K562 (cell line): ENCODE measurements around the gene USH2A. TPM values are rescaled to one million over a fixed set of nuclear protein-coding genes. Genes with fewer than 3 reads are reported as not detected.
A peak's percentile ranks its signal among the peaks of the same experiment; 100 is the strongest.

ENCODE experiments used
- ATAC-seq: fragments of 200-7000 bp; cut with Tn5 transposase; 3 replicates; pipeline ENCODE4 v1.9.1; 2020; ENCODE audit warnings: moderate library complexity
- BruUV-seq: library from RNA; stranded (reverse); fragments of 400-500 nt; replicated peaks from 2 replicates; lab custom pipeline; 2021; lab: Mats Ljungman, UMichigan
- CTCF ChIA-PET: fragments of 300-600 bp; formaldehyde crosslinking; extraction: SDS; loops from one replicate; lab custom pipeline; 2021; ENCODE audit warnings: low intra/inter-chr PET ratio; lab: Yijun Ruan, JAX
- POLR2A ChIA-PET: fragments of 300-600, 350-650 bp; sonication (Branson Sonifier 250); formaldehyde crosslinking; extraction: SDS; loops from one replicate; lab custom pipeline; 2021; ENCODE audit warnings: antibody characterized with exemption, inconsistent platforms; lab: Yijun Ruan, JAX
- DNase-seq, 4 experiments: peaks; one replicate each; pipeline versions ENCODE4 v3.0.0 to v3.0.0-alpha.2; 2011 to 2018; ENCODE audit warnings: low spot score in 3 of 4, mixed read lengths in 3 of 4; ENCODE audit errors: extremely low read depth in 1 of 4
- FAIRE-seq: peaks from 2 replicates; lab custom pipeline; 2011; peaks lifted over from hg19 to GRCh38; lab: Jason Lieb, UNC
- H2AFZ ChIP-seq: 2 replicates; pipeline ENCODE4 v1.6.0; 2011; ENCODE audit warnings: low read depth, low read length, control low read depth, inconsistent platforms
- H3K27ac ChIP-seq: fragments of 200-600 bp; 3 replicates; pipeline ENCODE4 v1.8.0; 2011; ENCODE audit warnings: low read depth, mild to moderate bottlenecking, control low read depth, inconsistent platforms, low read length, moderate library complexity, mixed read lengths; ENCODE audit errors: extremely low read depth
- H3K27me3 ChIP-seq, 2 experiments: fragments of 300-600 bp in 1 of 2; 2 replicates in 1 of 2; 3 replicates in 1 of 2; pipeline versions ENCODE4 v1.6.0 to v1.8.0; 2011; ENCODE audit warnings: inconsistent platforms in 2 of 2, low read length in 2 of 2, mild to moderate bottlenecking in 1 of 2, mixed read lengths in 1 of 2, moderate library complexity in 1 of 2; ENCODE audit not compliant: control insufficient read depth in 2 of 2, insufficient read depth in 2 of 2
- H3K36me3 ChIP-seq: fragments of 300-600 bp; 3 replicates; pipeline ENCODE4 v1.8.0; 2011; ENCODE audit warnings: mild to moderate bottlenecking, low read length, inconsistent platforms; ENCODE audit not compliant: control insufficient read depth, insufficient read depth
- H3K4me1 ChIP-seq, 2 experiments: fragments of 200-600 bp in 1 of 2; replicated peaks in 1 of 2; 2 replicates in 1 of 2; 3 replicates in 1 of 2; pipeline versions ENCODE4 v1.5.1 to v1.8.0; 2011; ENCODE audit warnings: inconsistent platforms in 2 of 2, low read length in 2 of 2, mild to moderate bottlenecking in 1 of 2, mixed read lengths in 1 of 2, moderate library complexity in 1 of 2; ENCODE audit not compliant: control insufficient read depth in 2 of 2, insufficient read depth in 2 of 2
- H3K4me2 ChIP-seq: 2 replicates; pipeline ENCODE4 v1.6.1; 2011; ENCODE audit warnings: low read length, control low read depth, inconsistent platforms, mixed read lengths; ENCODE audit not compliant: insufficient read depth
- H3K4me3 ChIP-seq: fragments of 200-600 bp; sonication (generic), shearing (Covaris generic); 2 replicates; pipeline ENCODE4 v1.5.1; 2016; ENCODE audit warnings: control low read depth, inconsistent platforms
- H3K79me2 ChIP-seq: fragments of 200-600 bp; 3 replicates; pipeline ENCODE4 v1.8.0; 2011; ENCODE audit warnings: low read length, inconsistent platforms; ENCODE audit not compliant: control insufficient read depth, insufficient read depth
- H3K9ac ChIP-seq, 2 experiments: 2 replicates each; pipeline versions ENCODE4 v1.6.0 to v1.6.1; 2011; ENCODE audit warnings: low read depth in 2 of 2, low read length in 2 of 2, control low read depth in 1 of 2, inconsistent platforms in 1 of 2, mild to moderate bottlenecking in 1 of 2, mixed read lengths in 1 of 2; ENCODE audit not compliant: insufficient read depth in 1 of 2
- H3K9me1 ChIP-seq: one replicate; pipeline ENCODE4 v1.6.0; 2011; ENCODE audit warnings: inconsistent platforms, mild to moderate bottlenecking, low read length, moderate library complexity; ENCODE audit not compliant: control insufficient read depth, insufficient read depth
- H3K9me3 ChIP-seq: replicated peaks from 2 replicates; pipeline ENCODE4 v1.5.1; 2011; ENCODE audit warnings: low read depth, low read length, inconsistent platforms; ENCODE audit not compliant: control insufficient read depth, insufficient read depth
- H4K20me1 ChIP-seq: replicated peaks from 2 replicates; pipeline ENCODE4 v1.6.1; 2011; ENCODE audit warnings: low read length, inconsistent platforms, mixed read lengths; ENCODE audit not compliant: control insufficient read depth, insufficient read depth
- BCOR ChIP-seq: fragments of 450-650 bp; IDR thresholded peaks from 2 replicates; pipeline ENCODE4 v1.6.1; 2016
- KDM2B ChIP-seq: fragments of 250-450 bp; sonication (Bioruptor Pico); IDR thresholded peaks from 2 replicates; pipeline ENCODE4 v1.8.0; 2021; ENCODE audit warnings: mild to moderate bottlenecking, moderate library complexity
- MAFG ChIP-seq: fragments of 450-650 bp; conservative IDR thresholded peaks from 2 replicates; pipeline ENCODE4 v1.6.1; 2016; ENCODE audit warnings: missing genetic modification characterization, missing compliant biosample characterization
- PCBP2 ChIP-seq: fragments of 200-400 bp; formaldehyde crosslinking; IDR thresholded peaks from 2 replicates; pipeline ENCODE4 v1.6.1; 2018; ENCODE audit warnings: low read length, low read depth, mild to moderate bottlenecking, moderate library complexity; ENCODE audit not compliant: poor library complexity, severe bottlenecking
- POLR2A ChIP-seq: fragments of 450-650 bp; conservative IDR thresholded peaks from 2 replicates; pipeline ENCODE4 v1.6.1; 2016
- POU5F1 ChIP-seq: fragments of 150-350 bp; IDR thresholded peaks from 2 replicates; pipeline ENCODE4 v1.6.1; 2014; ENCODE audit warnings: borderline replicate concordance, low read length, low read depth, mild to moderate bottlenecking; ENCODE audit not compliant: partially characterized antibody
- RBM22 ChIP-seq: fragments of 200-400 bp; formaldehyde crosslinking; IDR thresholded peaks from 2 replicates; pipeline ENCODE4 v1.6.1; 2018; ENCODE audit warnings: low read length, low read depth; ENCODE audit not compliant: poor library complexity, severe bottlenecking
- RUNX1 ChIP-seq: sonication (generic); IDR thresholded peaks from 2 replicates; pipeline ENCODE4 v1.6.1; 2016; ENCODE audit warnings: antibody characterized with exemption, low read depth
- STAT5B ChIP-seq: fragments of 250-450 bp; sonication (Bioruptor Pico); IDR thresholded peaks from 2 replicates; pipeline ENCODE4 v1.8.0; 2021; ENCODE audit warnings: mild to moderate bottlenecking, inconsistent platforms
- ZNF316 ChIP-seq: fragments of 450-650 bp; IDR thresholded peaks from 2 replicates; pipeline ENCODE4 v1.6.1; 2016
- WGBS: fragments of 100-300 bp; shearing (Covaris generic); methylation state at CpG from one replicate; pipeline ENCODE4 v1.1.6; 2016; ENCODE audit warnings: low coverage, mixed read lengths; ENCODE audit not compliant: insufficient coverage; ENCODE audit errors: missing lambda C conversion rate; 5-methylcytosine and 5-hydroxymethylcytosine counted together
- in situ Hi-C: fragments of 300-500 bp; cut with MboI; formaldehyde crosslinking; loops from 4 replicates; pipeline ENCODE4 v1.15.0; 2018; ENCODE audit warnings: inconsistent platforms, mixed read lengths
- intact Hi-C: fragments of 100-400 bp; cut with micrococcal nuclease; formaldehyde crosslinking; loops from 2 replicates; pipeline ENCODE4 v1.14.2; 2022
- polyA plus RNA-seq, 8 experiments: library from polyadenylated mRNA; depleted of rRNA in 4 of 8; stranded (reverse) in 5 of 8; unstranded in 3 of 8; fragments of >200 nt; fragmentation: Nextera tagmentation in 2 of 8; fragmentation: Illumina TruSeq in 1 of 8; extraction: Ambion mirVana in 2 of 8; extraction: Trizol in 1 of 8; gene quantifications; 2 replicates each; pipeline versions ENCODE4 v1.2.1 to v1.2.3, GENCODE V29; 2011 to 2014; ENCODE audit warnings: inconsistent platforms in 1 of 8, missing spikeins in 1 of 8
- total RNA-seq, 7 experiments: library from RNA; depleted of rRNA in 6 of 7; stranded (reverse); fragments of >200 nt in 6 of 7; fragmentation: Illumina TruSeq in 2 of 7; extraction: Trizol in 2 of 7; gene quantifications; 2 replicates each; pipeline versions ENCODE4 v1.2.1 to v1.2.3, GENCODE V29; 2011 to 2021; ENCODE audit warnings: low replicate concordance in 1 of 7

Gene USH2A
- total and polyA plus RNA-seq, 9 of the 15 experiments (the other 6 are each of a cell fraction or from before 2014, with no cell fraction given): under 0.01 TPM; not detected in 7

- in situ Hi-C loops: no loop called here
- no peaks in the 10 kb centered on the region for H3K36me3 ChIP-seq
- ChIA-PET POLR2A (no interaction called here), CTCF (no interaction called here)
- WGBS: 0% methylated on average over 5 of the region's 5 CpGs
- H2AFZ ChIP-seq: no peak overlapping the region
- H3K27ac ChIP-seq: no peak overlapping the region
- no peak overlapping the region for H3K9ac ChIP-seq
- H3K79me2 ChIP-seq: no peaks in the 10 kb centered on the region
- peaks cover 2% of the 10 kb centered on the region; the same call in 1 of the 2 replicates for H3K9me3 ChIP-seq
- no peak overlapping the region for H3K4me3 ChIP-seq
- FAIRE-seq (no peak), DNase-seq (no peak), ATAC-seq (no peak)
- no peaks in the 10 kb centered on the region for H3K4me1 ChIP-seq
- H3K9me1 ChIP-seq: no peaks in the 10 kb centered on the region
- TF ChIP-seq BCOR: no peak
- TF ChIP-seq PCBP2: no peak
- no peak for TF ChIP-seq POLR2A
- TF ChIP-seq STAT5B (CRISPR knock-in tag): no peak
- peak; percentile 17; the same call in 1 of the 2 replicates for TF ChIP-seq MAFG (tag)
- TF ChIP-seq POU5F1: no peak
- TF ChIP-seq KDM2B (CRISPR knock-in tag): no peak
- TF ChIP-seq ZNF316: peak; percentile 2; the same call in 1 of the 2 replicates
- no peak for TF ChIP-seq RUNX1
- TF ChIP-seq RBM22: no peak
- no TSS peak for BruUV-seq
- no peaks in the 10 kb centered on the region for H3K27me3 ChIP-seq
- no peaks in the 10 kb centered on the region for H4K20me1 ChIP-seq
- no peak overlapping the region for H3K4me2 ChIP-seq
- intact Hi-C loops: no loop called here
These were observed 645.8 kb downstream of the USH2A start for GRCh38 chr1:215777370-215777925.
